PFSK-1 (cell line): ENCODE results near the gene PKN1.

Experiments
- POLR2AphosphoS5 ChIP-seq: IDR thresholded peaks from 2 replicates; pipeline ENCODE4 v1.6.1; 2012; ENCODE audit warnings: low read depth, mild to moderate bottlenecking, control low read depth, low read length, moderate library complexity
- SIN3A ChIP-seq: IDR thresholded peaks from 2 replicates; pipeline ENCODE4 v1.6.1; 2012; ENCODE audit warnings: mild to moderate bottlenecking, low read length, moderate library complexity, borderline replicate concordance; ENCODE audit not compliant: insufficient read depth
- TAF1 ChIP-seq: IDR thresholded peaks from 2 replicates; pipeline ENCODE4 v1.6.1; 2012; ENCODE audit warnings: low read length, control low read depth, borderline replicate concordance; ENCODE audit not compliant: insufficient read depth
- TF ChIP-seq, protein P1 (sequence below), 2 experiments: IDR thresholded peaks; 2 replicates each; pipeline versions ENCODE4 v1.6.1 to v1.8.0; 2011 to 2012; ENCODE audit warnings: low read depth in 2 of 2, low read length in 2 of 2, control low read depth in 1 of 2, inconsistent platforms in 1 of 2, mild to moderate bottlenecking in 1 of 2, moderate library complexity in 1 of 2; ENCODE audit not compliant: insufficient read depth in 1 of 2

DNA sequence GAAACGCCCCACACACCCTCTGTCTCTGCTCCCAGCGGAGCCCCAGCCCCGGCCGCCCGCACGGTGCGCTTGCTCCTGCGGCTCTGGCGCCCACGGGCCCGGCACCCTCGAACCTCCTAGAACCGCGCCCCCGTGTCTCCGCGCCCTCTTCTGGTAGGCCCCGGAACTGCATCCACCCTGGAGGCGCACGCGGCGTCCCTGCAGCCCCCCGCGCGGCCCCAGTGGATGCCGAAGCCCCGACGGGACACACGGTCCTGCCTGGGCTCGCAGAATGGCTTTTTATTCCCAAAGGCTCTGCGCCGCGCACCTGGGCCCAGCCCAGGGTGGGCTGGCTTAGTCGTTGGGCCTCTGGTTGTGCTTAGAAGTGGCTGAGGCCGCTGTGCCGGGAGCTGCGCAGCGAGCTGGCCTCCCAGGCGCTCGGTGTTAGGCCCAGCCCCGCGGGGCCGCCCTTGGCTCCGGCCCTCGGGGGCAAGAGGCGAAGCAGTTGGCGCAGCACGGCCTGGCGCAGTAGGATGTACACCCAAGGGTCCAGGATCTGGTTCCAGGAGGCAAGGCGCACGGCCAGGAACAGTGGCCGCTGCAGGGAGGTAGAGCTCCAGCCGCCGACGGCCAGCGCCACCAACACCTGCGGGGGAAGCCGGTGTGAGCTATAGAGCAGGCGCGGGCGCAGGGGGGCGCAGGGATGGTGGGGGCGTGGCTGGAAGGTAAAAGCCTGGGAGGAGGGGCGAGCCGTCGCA is 39.3 kb downstream of the PKN1 start:
- TF ChIP-seq POLR2AphosphoS5 (no peak), SIN3A (no peak), TAF1 (no peak)
- TF ChIP-seq, protein P1, sequence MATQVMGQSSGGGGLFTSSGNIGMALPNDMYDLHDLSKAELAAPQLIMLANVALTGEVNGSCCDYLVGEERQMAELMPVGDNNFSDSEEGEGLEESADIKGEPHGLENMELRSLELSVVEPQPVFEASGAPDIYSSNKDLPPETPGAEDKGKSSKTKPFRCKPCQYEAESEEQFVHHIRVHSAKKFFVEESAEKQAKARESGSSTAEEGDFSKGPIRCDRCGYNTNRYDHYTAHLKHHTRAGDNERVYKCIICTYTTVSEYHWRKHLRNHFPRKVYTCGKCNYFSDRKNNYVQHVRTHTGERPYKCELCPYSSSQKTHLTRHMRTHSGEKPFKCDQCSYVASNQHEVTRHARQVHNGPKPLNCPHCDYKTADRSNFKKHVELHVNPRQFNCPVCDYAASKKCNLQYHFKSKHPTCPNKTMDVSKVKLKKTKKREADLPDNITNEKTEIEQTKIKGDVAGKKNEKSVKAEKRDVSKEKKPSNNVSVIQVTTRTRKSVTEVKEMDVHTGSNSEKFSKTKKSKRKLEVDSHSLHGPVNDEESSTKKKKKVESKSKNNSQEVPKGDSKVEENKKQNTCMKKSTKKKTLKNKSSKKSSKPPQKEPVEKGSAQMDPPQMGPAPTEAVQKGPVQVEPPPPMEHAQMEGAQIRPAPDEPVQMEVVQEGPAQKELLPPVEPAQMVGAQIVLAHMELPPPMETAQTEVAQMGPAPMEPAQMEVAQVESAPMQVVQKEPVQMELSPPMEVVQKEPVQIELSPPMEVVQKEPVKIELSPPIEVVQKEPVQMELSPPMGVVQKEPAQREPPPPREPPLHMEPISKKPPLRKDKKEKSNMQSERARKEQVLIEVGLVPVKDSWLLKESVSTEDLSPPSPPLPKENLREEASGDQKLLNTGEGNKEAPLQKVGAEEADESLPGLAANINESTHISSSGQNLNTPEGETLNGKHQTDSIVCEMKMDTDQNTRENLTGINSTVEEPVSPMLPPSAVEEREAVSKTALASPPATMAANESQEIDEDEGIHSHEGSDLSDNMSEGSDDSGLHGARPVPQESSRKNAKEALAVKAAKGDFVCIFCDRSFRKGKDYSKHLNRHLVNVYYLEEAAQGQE (IDR thresholded peaks at IDR 0.05; ENCODE audit: insufficient read depth in 1 of 2, low read depth in 2 of 2, low read length in 2 of 2): no peak
